CD4-positive, alpha-beta T cell treated with Interleukin-15 for 1 hour (primary cell): ENCODE data around the gene SSX2IP.
"Not testable (repeated sequence)": the region's sequence is repeated elsewhere in the genome, so short reads cannot be mapped to it uniquely, and the experiment has no call there.

Experiments used
- DNase-seq: peaks from one replicate; pipeline ENCODE4 v3.0.0-alpha.2; 2020

SSX2IP gene, protein sequence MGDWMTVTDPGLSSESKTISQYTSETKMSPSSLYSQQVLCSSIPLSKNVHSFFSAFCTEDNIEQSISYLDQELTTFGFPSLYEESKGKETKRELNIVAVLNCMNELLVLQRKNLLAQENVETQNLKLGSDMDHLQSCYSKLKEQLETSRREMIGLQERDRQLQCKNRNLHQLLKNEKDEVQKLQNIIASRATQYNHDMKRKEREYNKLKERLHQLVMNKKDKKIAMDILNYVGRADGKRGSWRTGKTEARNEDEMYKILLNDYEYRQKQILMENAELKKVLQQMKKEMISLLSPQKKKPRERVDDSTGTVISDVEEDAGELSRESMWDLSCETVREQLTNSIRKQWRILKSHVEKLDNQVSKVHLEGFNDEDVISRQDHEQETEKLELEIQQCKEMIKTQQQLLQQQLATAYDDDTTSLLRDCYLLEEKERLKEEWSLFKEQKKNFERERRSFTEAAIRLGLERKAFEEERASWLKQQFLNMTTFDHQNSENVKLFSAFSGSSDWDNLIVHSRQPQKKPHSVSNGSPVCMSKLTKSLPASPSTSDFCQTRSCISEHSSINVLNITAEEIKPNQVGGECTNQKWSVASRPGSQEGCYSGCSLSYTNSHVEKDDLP

GRCh38 chr1:84690397-84691121 is at the start of gene SSX2IP:
SSX2IP (minus strand) TSS chr1:84690461; CDS start chr1:84671219, 19,242 bp downstream.
- DNase-seq = peak; percentile 98

GRCh38 chr1:84738237-84738636 is 48.0 kb upstream of the SSX2IP start:
- no peak for DNase-seq

- no peak for DNase-seq
Observed at GRCh38 chr1:84737590-84737989, 47.3 kb upstream of the SSX2IP start.

DNA sequence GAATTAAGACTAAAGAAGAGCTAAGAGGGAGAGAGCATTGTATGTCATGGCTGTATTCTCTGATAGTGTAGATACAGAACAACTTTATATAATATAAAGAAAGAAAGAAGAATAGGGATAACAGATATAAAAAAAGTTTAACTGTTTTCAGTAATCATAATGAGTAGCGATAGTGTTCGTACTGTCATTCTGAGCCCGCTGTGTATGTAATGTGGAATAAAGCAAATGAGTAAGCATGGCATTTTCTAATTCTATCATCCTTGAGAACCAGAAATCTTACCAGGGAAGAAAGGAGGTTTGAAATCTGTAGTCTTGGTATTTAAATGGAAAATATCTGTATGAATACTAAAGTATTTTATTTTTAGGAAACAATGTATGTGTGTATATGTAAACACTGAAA is 46.7 kb upstream of the SSX2IP start:
- DNase-seq = no peak

DNA sequence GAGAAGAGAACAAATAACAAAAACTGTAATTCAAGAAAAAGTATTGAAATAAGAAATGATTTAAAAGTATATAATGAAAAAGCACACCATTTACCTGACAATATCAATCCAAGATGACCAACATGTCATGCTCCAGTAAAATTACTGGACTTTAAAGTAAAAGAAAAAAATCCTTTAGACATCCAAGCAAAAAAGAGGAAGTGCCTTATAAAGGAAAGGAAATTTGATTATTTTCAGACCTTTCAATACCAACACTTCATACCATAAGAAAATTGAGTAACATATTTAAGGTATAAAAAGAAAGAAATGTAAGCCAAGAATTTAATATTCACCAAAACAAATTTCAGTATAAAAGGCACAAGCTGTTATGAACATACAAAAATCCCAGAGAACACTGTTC is 46.2 kb upstream of the SSX2IP start:
- no peak for DNase-seq

DNA sequence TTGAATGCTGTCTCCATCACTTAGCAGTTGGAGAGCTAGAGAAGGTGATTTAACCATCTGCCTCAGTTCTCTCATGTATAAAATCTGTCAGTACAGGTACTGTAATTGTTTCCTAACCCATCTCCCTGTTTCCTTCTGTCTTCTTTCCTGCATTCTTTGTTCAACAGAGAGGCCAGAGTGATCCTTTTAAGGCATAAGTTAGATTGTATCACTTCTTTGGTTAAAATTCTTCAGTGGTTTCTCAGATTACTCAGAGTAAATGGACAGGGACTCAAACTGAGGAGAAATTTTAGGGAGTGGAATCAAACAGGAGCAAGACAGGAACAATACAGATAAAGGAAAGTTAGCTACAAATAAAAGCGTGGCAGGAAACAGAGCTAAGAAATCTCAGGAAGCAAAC is 45.2 kb upstream of the SSX2IP start:
- DNase-seq = no peak

DNA sequence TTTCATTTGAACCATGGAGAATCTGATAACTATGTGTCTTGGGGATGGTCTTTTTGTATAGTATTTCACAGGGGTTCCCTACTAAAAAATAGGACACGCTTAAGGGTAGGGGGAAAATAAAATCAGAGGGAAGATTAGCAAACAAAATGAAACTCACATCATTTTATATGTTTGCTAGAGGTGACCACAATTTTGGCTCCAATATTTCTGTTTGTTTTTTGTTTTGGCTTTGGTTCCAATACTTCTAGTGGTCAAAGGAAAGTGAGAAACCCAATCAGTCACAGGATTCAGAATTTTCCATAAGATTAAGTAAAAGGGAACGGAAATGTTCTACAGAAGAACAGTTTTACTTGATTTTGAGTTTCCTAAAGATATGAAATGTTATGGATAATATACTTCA is 42.3 kb upstream of the SSX2IP start:
- no peak for DNase-seq

- DNase-seq = no peak
Observed at GRCh38 chr1:84731519-84731918, 41.3 kb upstream of the SSX2IP start.

DNA sequence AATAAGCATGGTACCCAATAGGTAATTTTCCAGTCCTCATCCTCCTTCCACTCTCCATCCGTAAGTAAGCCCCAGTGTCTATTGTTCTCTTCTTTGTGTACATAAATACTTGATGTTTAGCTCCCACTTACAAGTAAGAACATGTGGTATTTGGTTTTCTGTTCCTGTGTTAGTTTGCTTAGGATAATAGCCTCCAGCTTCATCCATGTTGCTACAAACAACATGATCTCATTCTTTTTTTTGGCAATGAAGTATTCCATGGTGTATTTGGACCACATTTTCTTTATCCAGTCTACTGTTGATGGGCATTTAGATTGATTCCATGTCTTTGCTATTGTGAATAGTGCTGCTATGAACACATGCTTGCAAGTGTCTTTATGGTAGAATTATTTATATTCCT is 37.5 kb upstream of the SSX2IP start:
- DNase-seq = not testable (repeated sequence)

- DNase-seq = no peak
Observed at GRCh38 chr1:84726593-84727499, 36.6 kb upstream of the SSX2IP start.

- DNase-seq = peak; percentile 34
Observed at GRCh38 chr1:84724128-84724860, 34.0 kb upstream of the SSX2IP start.

DNA sequence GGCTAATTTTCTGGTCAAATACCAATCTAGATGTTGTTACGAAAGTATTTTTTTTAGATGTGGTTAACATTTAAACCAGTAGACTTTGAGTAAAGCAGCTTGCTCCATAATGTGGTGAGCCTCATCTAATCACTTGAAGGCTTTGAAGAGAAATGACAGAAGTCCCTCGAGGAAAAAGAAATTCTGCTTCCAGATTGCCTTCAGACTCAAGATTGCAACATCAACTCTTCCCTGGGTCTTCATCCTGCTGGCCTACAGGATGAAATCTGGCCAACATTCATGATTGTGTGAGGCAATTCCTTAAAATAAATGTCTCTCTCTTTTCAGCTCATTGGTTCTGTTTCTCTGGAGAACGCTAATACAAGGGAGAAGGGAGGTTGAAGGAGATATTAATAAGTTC is 32.5 kb upstream of the SSX2IP start:
- DNase-seq = no peak

DNA sequence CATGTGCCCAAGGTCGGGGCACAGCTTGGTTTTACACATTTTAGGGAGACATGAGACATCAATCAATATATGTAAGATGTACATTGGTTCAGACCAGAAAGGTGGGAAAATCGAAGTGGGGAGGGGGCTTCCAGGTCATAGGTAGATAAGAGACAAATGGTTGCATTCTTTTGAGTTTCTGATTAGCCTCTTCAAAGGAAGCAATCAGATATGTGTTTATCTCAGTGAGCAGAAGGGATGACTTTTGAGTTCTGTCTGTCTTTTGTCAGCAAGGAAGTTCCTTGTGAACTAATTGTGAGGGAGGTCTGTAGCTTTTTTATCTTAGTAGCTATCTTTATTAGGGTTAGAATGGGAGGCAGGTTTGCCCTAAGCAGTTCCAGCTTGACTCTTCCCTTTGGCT is 31.6 kb upstream of the SSX2IP start:
- DNase-seq = not testable (repeated sequence)

- DNase-seq = no peak
Observed at GRCh38 chr1:84721152-84721551, 30.9 kb upstream of the SSX2IP start.

GRCh38 chr1:84720221-84720780 is 30.0 kb upstream of the SSX2IP start:
- no peak for DNase-seq

- DNase-seq = no peak
Observed at GRCh38 chr1:84719543-84720217, 29.4 kb upstream of the SSX2IP start.

GRCh38 chr1:84715342-84716019 is 25.2 kb upstream of the SSX2IP start:
- no peak for DNase-seq

- DNase-seq = no peak
Observed at GRCh38 chr1:84712276-84712874, 22.1 kb upstream of the SSX2IP start.

- DNase-seq = no peak
Observed at GRCh38 chr1:84711869-84712268, 21.6 kb upstream of the SSX2IP start.

- DNase-seq = no peak
Observed at GRCh38 chr1:84711121-84711520, 20.9 kb upstream of the SSX2IP start.
